Gastroesophageal sphincter (tissue), 3 donors: ENCODE data around the gene CLSTN2.

Source experiments
- CTCF ChIP-seq, 4 experiments: fragments of 200-600 bp in 2 of 4; fragments of 450-650 bp in 2 of 4; sonication (generic) in 1 of 4; IDR thresholded peaks; one replicate each; pipeline ENCODE4 v1.5.1; 2017 to 2019; ENCODE audit warnings: antibody characterized with exemption in 4 of 4, mild to moderate bottlenecking in 2 of 4, moderate library complexity in 2 of 4
- POLR2A ChIP-seq, 2 donors: fragments of 450-650 bp; IDR thresholded peaks; one replicate each; pipeline ENCODE4 v1.6.1; 2017; ENCODE audit warnings: antibody characterized with exemption in 2 of 2, mild to moderate bottlenecking in 2 of 2, moderate library complexity in 1 of 2

GRCh38 chr3:140338916-140339315 is 403.9 kb downstream of the CLSTN2 start:
- TF ChIP-seq CTCF (IDR thresholded peaks at IDR 0.05) (no peak), POLR2A (IDR thresholded peaks at IDR 0.05) (no peak)
